IMR-90 (cell line): ENCODE data around the gene EGLN3. TPM values are rescaled to one million over a fixed set of nuclear protein-coding genes. Genes with fewer than 3 reads are reported as not detected.

Experiments used
- ATAC-seq: fragments of 200-7000 bp; cut with Tn5 transposase; 2 replicates; pipeline ENCODE4 v1.9.1; 2020; ENCODE audit warnings: low read depth, mild to moderate bottlenecking, moderate library complexity
- BruUV-seq: library from RNA; stranded (reverse); fragments of 400-500 nt; replicated peaks from 2 replicates; lab custom pipeline; 2021; lab: Mats Ljungman, UMichigan
- CTCF ChIA-PET: fragments of 300-600 bp; formaldehyde crosslinking; extraction: SDS; loops from one replicate; lab custom pipeline; 2021; ENCODE audit warnings: antibody characterized with exemption; lab: Yijun Ruan, JAX
- POLR2A ChIA-PET: fragments of 300-600 bp; sonication (Branson Sonifier 250); formaldehyde crosslinking; loops from one replicate; lab custom pipeline; 2022; ENCODE audit warnings: antibody characterized with exemption; ENCODE audit not compliant: unreplicated experiment; lab: Charles Lee
- DNase-seq: peaks from one replicate; pipeline ENCODE4 v3.0.0; 2013
- H2AFZ ChIP-seq: replicated peaks from 2 replicates; pipeline ENCODE3; 2013; ENCODE audit warnings: low read length, mild to moderate bottlenecking; ENCODE audit not compliant: poor library complexity
- H2AK5ac ChIP-seq: 2 replicates; pipeline ENCODE4 v1.6.1; 2013; ENCODE audit warnings: low read depth, low read length, inconsistent platforms
- H2AK9ac ChIP-seq: replicated peaks from 2 replicates; pipeline ENCODE3; 2013; ENCODE audit warnings: mild to moderate bottlenecking, low read depth, low read length, moderate library complexity; ENCODE audit not compliant: poor library complexity
- H2BK120ac ChIP-seq: 2 replicates; pipeline ENCODE4 v1.6.1; 2013; ENCODE audit warnings: low read depth, low read length, inconsistent platforms
- H2BK15ac ChIP-seq: 3 replicates; pipeline ENCODE4 v1.6.1; 2013; ENCODE audit warnings: low read depth, low read length, inconsistent platforms
- H2BK20ac ChIP-seq: 2 replicates; pipeline ENCODE4 v1.6.1; 2013; ENCODE audit warnings: low read depth, mild to moderate bottlenecking, inconsistent platforms, low read length, moderate library complexity
- H2BK5ac ChIP-seq: 2 replicates; pipeline ENCODE4 v1.6.1; 2013; ENCODE audit warnings: mild to moderate bottlenecking, low read depth, low read length, inconsistent platforms; ENCODE audit not compliant: poor library complexity, severe bottlenecking
- H3K14ac ChIP-seq: replicated peaks from 2 replicates; pipeline ENCODE4 v1.6.1; 2013; ENCODE audit warnings: low read depth, low read length, inconsistent platforms
- H3K18ac ChIP-seq: 2 replicates; pipeline ENCODE4 v1.6.1; 2013; ENCODE audit warnings: low read depth, low read length, control low read depth
- H3K23ac ChIP-seq: 2 replicates; pipeline ENCODE4 v1.6.1; 2013; ENCODE audit warnings: low read depth, low read length, inconsistent platforms
- H3K27ac ChIP-seq: 2 replicates; pipeline ENCODE4 v1.5.1; 2013; ENCODE audit warnings: mild to moderate bottlenecking, control low read depth, low read length; ENCODE audit not compliant: insufficient read depth
- H3K27me3 ChIP-seq: 2 replicates; pipeline ENCODE4 v1.6.1; 2013; ENCODE audit warnings: low read length; ENCODE audit not compliant: control insufficient read depth, insufficient read depth
- H3K36me3 ChIP-seq: 2 replicates; pipeline ENCODE4 v1.6.1; 2013; ENCODE audit warnings: low read length, mixed read lengths; ENCODE audit not compliant: control insufficient read depth, insufficient read depth
- H3K4ac ChIP-seq: 2 replicates; pipeline ENCODE4 v1.6.1; 2013; ENCODE audit warnings: low read depth, low read length, inconsistent platforms
- H3K4me1 ChIP-seq: 2 replicates; pipeline ENCODE4 v1.6.1; 2013; ENCODE audit warnings: low read length, mixed read lengths; ENCODE audit not compliant: control insufficient read depth, insufficient read depth
- H3K4me2 ChIP-seq: 2 replicates; pipeline ENCODE4 v1.6.1; 2013; ENCODE audit warnings: low read depth, mild to moderate bottlenecking, control low read depth, low read length, moderate library complexity
- H3K4me3 ChIP-seq: 2 replicates; pipeline ENCODE4 v1.5.1; 2013; ENCODE audit warnings: low read depth, mild to moderate bottlenecking, control low read depth, low read length, moderate library complexity; ENCODE audit not compliant: insufficient read depth
- H3K56ac ChIP-seq: 2 replicates; pipeline ENCODE4 v1.6.1; 2013; ENCODE audit warnings: low read length, inconsistent platforms; ENCODE audit not compliant: insufficient read depth; ENCODE audit errors: extremely low read depth
- H3K79me1 ChIP-seq, 2 experiments: 2 replicates each; pipeline ENCODE4 v1.6.1; 2013; ENCODE audit warnings: low read length in 2 of 2, inconsistent platforms in 1 of 2, low read depth in 1 of 2
- H3K9ac ChIP-seq: 2 replicates; pipeline ENCODE4 v1.6.1; 2013; ENCODE audit warnings: low read depth, low read length, control low read depth
- H3K9me1 ChIP-seq: 2 replicates; pipeline ENCODE4 v1.6.1; 2013; ENCODE audit warnings: low read length, inconsistent platforms; ENCODE audit not compliant: insufficient read depth
- H3K9me3 ChIP-seq: 2 replicates; pipeline ENCODE4 v1.6.1; 2013; ENCODE audit warnings: low read length; ENCODE audit not compliant: control insufficient read depth, insufficient read depth
- H4K20me1 ChIP-seq: 2 replicates; pipeline ENCODE4 v1.6.1; 2013; ENCODE audit warnings: low read length, inconsistent platforms; ENCODE audit not compliant: insufficient read depth
- H4K5ac ChIP-seq: 2 replicates; pipeline ENCODE4 v1.6.1; 2013; ENCODE audit warnings: mild to moderate bottlenecking, low read depth, low read length, control low read depth
- H4K8ac ChIP-seq, 2 experiments: 2 replicates each; pipeline ENCODE4 v1.6.1; 2013; ENCODE audit warnings: low read depth in 2 of 2, low read length in 2 of 2, control low read depth in 1 of 2, inconsistent platforms in 1 of 2
- H4K91ac ChIP-seq: 2 replicates; pipeline ENCODE4 v1.6.1; 2013; ENCODE audit warnings: low read depth, low read length, inconsistent platforms; ENCODE audit not compliant: insufficient read depth
- CEBPB ChIP-seq: IDR thresholded peaks from 2 replicates; pipeline ENCODE4 v1.6.1; 2012; ENCODE audit warnings: low read depth, low read length, improper control_type of control experiment
- RAD21 ChIP-seq: IDR thresholded peaks from 2 replicates; pipeline ENCODE4 v1.6.1; 2012; ENCODE audit warnings: low read length, improper control_type of control experiment
- WGBS, 2 experiments: methylation state at CpG; one replicate each; pipeline versions ENCODE4 v1.1.5 to v1.1.7; 2013; ENCODE audit warnings: missing lambda C conversion rate in 2 of 2; ENCODE audit not compliant: insufficient read length in 1 of 2; ENCODE audit errors: extremely low coverage in 2 of 2; 5-methylcytosine and 5-hydroxymethylcytosine counted together
- dilution Hi-C: fragments of 300-500 bp; cut with HindIII; formaldehyde crosslinking; loops from one replicate; pipeline ENCODE4 v1.14.3; 2018; ENCODE audit warnings: low sequenced_read_pairs; ENCODE audit not compliant: unreplicated experiment
- in situ Hi-C: fragments of 300-500 bp; cut with MboI; formaldehyde crosslinking; loops from 3 replicates; pipeline ENCODE4 v1.14.3; 2019; ENCODE audit warnings: low sequenced_read_pairs, inconsistent platforms, mixed read lengths
- intact Hi-C: fragments of 100-400 bp; cut with micrococcal nuclease; formaldehyde crosslinking; loops from 2 replicates; pipeline ENCODE4 v1.10.0; 2022
- polyA plus RNA-seq, 3 experiments: library from polyadenylated mRNA; depleted of rRNA; stranded (reverse); fragments of >200 nt; gene quantifications; 2 replicates each; pipeline ENCODE4 v1.2.3, GENCODE V29; 2012; ENCODE audit warnings: low replicate concordance in 1 of 3
- total RNA-seq: library from RNA; depleted of rRNA; stranded (reverse); fragments of >200 nt; gene quantifications from 2 replicates; pipeline ENCODE4 v1.2.3, GENCODE V29; 2012
- TF ChIP-seq, protein P1 (sequence below): fragments of 150-350 bp; IDR thresholded peaks from 2 replicates; pipeline ENCODE4 v1.6.1; 2017; ENCODE audit warnings: mild to moderate bottlenecking, antibody characterized with exemption, low read length, low read depth

Gene EGLN3
- total and polyA plus RNA-seq, 2 of the 4 experiments (the other 2 are of a cell fraction): under 0.01 to 0.03 TPM

DNA sequence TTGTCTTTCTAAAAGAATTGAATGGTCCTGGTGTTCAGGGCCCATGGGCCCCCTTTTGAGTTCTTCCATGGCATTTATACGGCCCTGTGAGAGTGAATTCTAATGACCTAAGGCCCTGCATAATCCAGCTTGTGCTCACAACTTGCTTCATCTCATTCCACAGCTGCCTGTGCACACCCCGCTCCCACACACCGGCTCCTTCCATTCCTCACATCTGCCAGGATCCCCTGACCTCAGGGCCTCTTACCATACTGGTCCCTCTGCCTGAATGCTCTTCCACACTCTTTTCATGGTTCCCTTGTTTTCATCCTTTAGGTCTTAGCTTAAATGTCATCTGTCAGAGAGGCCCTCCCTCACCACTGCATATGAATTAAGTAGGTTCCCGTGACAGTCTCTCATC is 49.5 kb upstream of the EGLN3 start (continued):
- TF ChIP-seq, protein P1, sequence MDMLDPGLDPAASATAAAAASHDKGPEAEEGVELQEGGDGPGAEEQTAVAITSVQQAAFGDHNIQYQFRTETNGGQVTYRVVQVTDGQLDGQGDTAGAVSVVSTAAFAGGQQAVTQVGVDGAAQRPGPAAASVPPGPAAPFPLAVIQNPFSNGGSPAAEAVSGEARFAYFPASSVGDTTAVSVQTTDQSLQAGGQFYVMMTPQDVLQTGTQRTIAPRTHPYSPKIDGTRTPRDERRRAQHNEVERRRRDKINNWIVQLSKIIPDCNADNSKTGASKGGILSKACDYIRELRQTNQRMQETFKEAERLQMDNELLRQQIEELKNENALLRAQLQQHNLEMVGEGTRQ: no peak

- Histone ChIP-seq H3K4me1 (no peaks in the 10 kb centered on the region), H3K79me1 (no peaks in the 10 kb centered on the region), H3K56ac (no peak overlapping the region), H3K27me3 (no peaks in the 10 kb centered on the region; the same call in 1 of the 2 replicates), H2BK5ac (no peak overlapping the region), H3K4me2 (no peak overlapping the region), H4K5ac (no peak overlapping the region), H3K4me3 (no peak overlapping the region), H3K9me3 (no peaks in the 10 kb centered on the region), H3K18ac (no peak overlapping the region), H2AFZ (no peak overlapping the region), H3K9ac (no peak overlapping the region), H3K23ac (no peak overlapping the region), H4K91ac (no peak overlapping the region), H2BK15ac (no peak overlapping the region), H3K27ac (no peak overlapping the region), H4K8ac (no peak overlapping the region), H3K4ac (no peak overlapping the region), H3K14ac (no peak overlapping the region), H2BK120ac (no peak overlapping the region), H4K20me1 (no peaks in the 10 kb centered on the region), H3K9me1 (no peaks in the 10 kb centered on the region), H2AK9ac (no peak overlapping the region), H2AK5ac (no peak overlapping the region), H3K36me3 (no peaks in the 10 kb centered on the region), H2BK20ac (no peak overlapping the region)
- dilution Hi-C loops (no loop called here), in situ Hi-C loops (no loop called here), intact Hi-C loops (no loop called here)
- ATAC-seq (no peak), DNase-seq (no peak)
- POLR2A ChIA-PET: no interaction called here
- no peak for TF ChIP-seq RAD21
- TF ChIP-seq CEBPB: peak; percentile 41
- WGBS, 2 experiments: no CpG with 5 or more reads among the region's 3 CpGs
- no TSS peak for BruUV-seq
- CTCF ChIA-PET: no interaction called here
These were observed 49.0 kb upstream of the EGLN3 start for GRCh38 chr14:33999771-34000291.
